Mesenchymal stem cell (in vitro differentiated cells and primary cell): Measurements from ENCODE around the gene PCSK7.
"Not testable (repeated sequence)": the region's sequence is repeated elsewhere in the genome, so short reads cannot be mapped to it uniquely, and the experiment has no call there.

Experiments used
- DNase-seq: peaks from one replicate; pipeline ENCODE4 v3.0.0-alpha.2; 2013
- H2AFZ ChIP-seq: one replicate; pipeline ENCODE4 v1.6.1; 2013; ENCODE audit warnings: low read depth, mild to moderate bottlenecking, control low read depth, inconsistent platforms, low read length, moderate library complexity
- H2AK5ac ChIP-seq: 2 replicates; pipeline ENCODE4 v1.6.1; 2013; ENCODE audit warnings: low read length, moderate library complexity, mild to moderate bottlenecking, inconsistent platforms; ENCODE audit not compliant: severe bottlenecking
- H2BK120ac ChIP-seq: one replicate; pipeline ENCODE4 v1.6.1; 2013; ENCODE audit warnings: low read depth, mild to moderate bottlenecking, inconsistent platforms, low read length, moderate library complexity
- H2BK12ac ChIP-seq, 2 experiments: one replicate each; pipeline ENCODE4 v1.6.1; 2013; ENCODE audit warnings: inconsistent platforms in 2 of 2, low read length in 2 of 2, mild to moderate bottlenecking in 2 of 2, moderate library complexity in 2 of 2, control low read depth in 1 of 2
- H2BK15ac ChIP-seq: one replicate; pipeline ENCODE4 v1.6.1; 2013; ENCODE audit warnings: mild to moderate bottlenecking, low read depth, inconsistent platforms; ENCODE audit not compliant: poor library complexity, severe bottlenecking
- H2BK5ac ChIP-seq: 2 replicates; pipeline ENCODE4 v1.6.1; 2013; ENCODE audit warnings: low read depth, mild to moderate bottlenecking, low read length, control low read depth, inconsistent platforms; ENCODE audit not compliant: poor library complexity, severe bottlenecking
- H3K14ac ChIP-seq, 2 experiments: one replicate each; pipeline ENCODE4 v1.6.1; 2013; ENCODE audit warnings: inconsistent platforms in 2 of 2, low read length in 2 of 2, control low read depth in 1 of 2, mild to moderate bottlenecking in 1 of 2, moderate library complexity in 1 of 2
- H3K18ac ChIP-seq, 2 experiments: one replicate each; pipeline ENCODE4 v1.6.1; 2013; ENCODE audit warnings: inconsistent platforms in 2 of 2, low read length in 2 of 2, control low read depth in 1 of 2, low read depth in 1 of 2, mild to moderate bottlenecking in 1 of 2
- H3K23ac ChIP-seq, 2 experiments: one replicate each; pipeline ENCODE4 v1.6.1; 2013; ENCODE audit warnings: inconsistent platforms in 2 of 2, low read length in 2 of 2, mild to moderate bottlenecking in 2 of 2, moderate library complexity in 2 of 2, control low read depth in 1 of 2
- H3K27ac ChIP-seq: 2 replicates; pipeline ENCODE4 v1.5.1; 2013; ENCODE audit warnings: mild to moderate bottlenecking, moderate library complexity, low read length, control low read depth, inconsistent platforms; ENCODE audit not compliant: poor library complexity, severe bottlenecking
- H3K27me3 ChIP-seq, 2 experiments: 2 replicates each; pipeline versions ENCODE4 v1.6.1 to v1.7.0; 2013; ENCODE audit warnings: low read length in 2 of 2, mild to moderate bottlenecking in 2 of 2, moderate library complexity in 2 of 2, control low read depth in 1 of 2, inconsistent platforms in 1 of 2; ENCODE audit not compliant: control insufficient read depth in 1 of 2, insufficient read depth in 1 of 2
- H3K36me3 ChIP-seq, 2 experiments: 2 replicates each; pipeline versions ENCODE4 v1.6.1 to v1.7.0; 2013; ENCODE audit warnings: low read length in 2 of 2, control low read depth in 1 of 2, inconsistent platforms in 1 of 2, low read depth in 1 of 2, mild to moderate bottlenecking in 1 of 2; ENCODE audit not compliant: insufficient read depth in 2 of 2, control insufficient read depth in 1 of 2
- H3K4ac ChIP-seq, 2 experiments: one replicate each; pipeline ENCODE4 v1.6.1; 2013; ENCODE audit warnings: inconsistent platforms in 2 of 2, low read length in 2 of 2, mild to moderate bottlenecking in 2 of 2, moderate library complexity in 2 of 2, control low read depth in 1 of 2, low read depth in 1 of 2
- H3K4me1 ChIP-seq: 2 replicates; pipeline ENCODE4 v1.6.1; 2013; ENCODE audit warnings: low read depth, low read length, control low read depth; ENCODE audit not compliant: control insufficient read depth, insufficient read depth
- H3K4me2 ChIP-seq: 2 replicates; pipeline ENCODE4 v1.6.1; 2013; ENCODE audit warnings: low read length, mild to moderate bottlenecking, inconsistent platforms; ENCODE audit not compliant: poor library complexity, severe bottlenecking
- H3K4me3 ChIP-seq, 2 experiments: 2 replicates each; pipeline versions ENCODE4 v1.5.1 to v1.7.0; 2013; ENCODE audit warnings: low read length in 2 of 2, mild to moderate bottlenecking in 2 of 2, control low read depth in 1 of 2, low read depth in 1 of 2; ENCODE audit not compliant: insufficient read depth in 1 of 2
- H3K79me1 ChIP-seq: replicated peaks from 2 replicates; pipeline ENCODE4 v1.6.1; 2013; ENCODE audit warnings: mild to moderate bottlenecking, control low read depth, low read length, inconsistent platforms; ENCODE audit not compliant: poor library complexity, severe bottlenecking
- H3K9ac ChIP-seq: 2 replicates; pipeline ENCODE4 v1.7.0; 2013; ENCODE audit warnings: mild to moderate bottlenecking, low read length, moderate library complexity
- H3K9me3 ChIP-seq: 2 replicates; pipeline ENCODE4 v1.7.0; 2013; ENCODE audit warnings: mild to moderate bottlenecking, low read length; ENCODE audit not compliant: control insufficient read depth
- H4K8ac ChIP-seq: one replicate; pipeline ENCODE4 v1.6.1; 2013; ENCODE audit warnings: inconsistent platforms, mild to moderate bottlenecking, low read length, moderate library complexity
- H4K91ac ChIP-seq: one replicate; pipeline ENCODE4 v1.6.1; 2013; ENCODE audit warnings: mild to moderate bottlenecking, low read length, inconsistent platforms
- WGBS: methylation state at CpG from one replicate; pipeline ENCODE4 v1.1.7; 2013; ENCODE audit warnings: mixed read lengths; 5-methylcytosine and 5-hydroxymethylcytosine counted together

Gene PCSK7

DNA sequence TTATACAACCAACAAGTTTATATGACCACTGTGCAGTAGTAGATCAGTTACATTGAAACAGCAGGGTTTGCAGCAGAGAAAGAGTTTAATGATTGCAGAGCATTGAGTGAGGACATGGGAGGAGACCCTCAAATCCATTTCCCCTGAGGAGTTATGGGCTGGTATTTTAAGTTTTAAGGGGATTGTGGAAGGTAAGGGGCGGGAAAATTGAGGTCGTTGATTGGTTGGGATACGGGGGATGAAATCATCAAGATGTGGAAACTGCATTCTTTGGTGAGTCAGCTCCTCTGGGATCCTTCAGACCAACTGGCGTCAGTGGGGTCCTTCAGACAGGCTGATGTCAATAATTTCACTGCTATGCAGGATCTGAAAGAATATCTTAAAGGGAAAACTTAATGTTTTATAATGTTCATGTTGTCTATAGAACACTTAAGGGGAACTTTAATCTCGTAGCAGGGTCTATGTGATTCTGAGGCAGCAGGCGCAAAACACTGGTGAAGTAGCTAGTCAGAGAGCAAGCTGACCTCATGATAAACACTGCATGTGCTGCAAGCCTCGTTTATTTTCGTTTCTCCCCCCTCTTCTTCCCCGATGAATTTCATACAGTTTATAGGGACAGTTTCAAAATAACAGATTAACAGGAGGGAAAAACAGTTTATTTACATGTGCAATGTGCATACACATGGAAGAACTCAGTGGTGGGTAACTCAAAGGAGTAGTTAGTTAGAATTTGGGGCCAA, 41.8 kb upstream of the PCSK7 start:
- Histone ChIP-seq H2AFZ (no peak overlapping the region), H3K14ac (no peak overlapping the region), H2AK5ac (no peak overlapping the region), H4K91ac (no peak overlapping the region), H3K9me3 (no peaks in the 10 kb centered on the region), H3K4me2 (no peak overlapping the region), H2BK5ac (no peak overlapping the region), H4K8ac (no peak overlapping the region), H3K4me3 (no peak overlapping the region), H3K27ac (peak overlapping the region; percentile 51), H3K18ac (peak overlapping the region in 1 of 2 experiments; percentile 30), H3K4me1 (no peaks in the 10 kb centered on the region), H3K27me3 (no peaks in the 10 kb centered on the region), H3K79me1 (peaks cover 12% of the 10 kb centered on the region), H2BK15ac (no peak overlapping the region), H3K23ac (no peak overlapping the region), H2BK120ac (no peak overlapping the region), H3K9ac (no peak overlapping the region), H3K4ac (no peak overlapping the region), H2BK12ac (no peak overlapping the region), H3K36me3 (peaks cover 9 to 12% of the 10 kb centered on the region in 2 experiments)
- DNase-seq, result peak; percentile 92
- 15% methylated on average over 6 of the region's 9 CpGs for WGBS

DNA sequence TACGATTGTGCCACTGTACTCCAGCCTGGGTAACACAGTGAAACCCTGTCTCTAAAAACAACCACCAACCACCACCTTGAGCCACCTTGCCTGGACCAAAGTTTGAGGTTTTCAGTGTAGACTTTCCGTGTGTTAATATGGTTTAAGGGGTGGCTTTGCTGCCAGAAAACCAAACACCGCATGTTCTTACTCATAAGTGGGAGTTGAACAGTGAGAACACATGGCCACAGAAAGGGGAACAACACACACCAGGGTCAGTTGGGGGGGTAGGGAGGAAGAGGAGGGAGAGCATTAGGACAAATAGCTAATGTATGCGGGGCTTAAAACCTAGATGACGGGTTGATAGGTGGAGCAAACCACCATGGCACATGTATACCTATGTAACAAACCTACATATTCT, 40.3 kb upstream of the PCSK7 start:
- H3K9me3 ChIP-seq, H3K23ac ChIP-seq, H3K18ac ChIP-seq, H3K79me1 ChIP-seq, H3K4me3 ChIP-seq, H2AFZ ChIP-seq, H3K9ac ChIP-seq, H2AK5ac ChIP-seq, H3K14ac ChIP-seq, H2BK15ac ChIP-seq, H4K91ac ChIP-seq, H4K8ac ChIP-seq, H3K27me3 ChIP-seq, H3K4me1 ChIP-seq, H3K4me2 ChIP-seq, DNase-seq, H2BK12ac ChIP-seq, H2BK5ac ChIP-seq, H3K27ac ChIP-seq, H3K4ac ChIP-seq, H2BK120ac ChIP-seq: not testable (repeated sequence)
- WGBS, result 97% methylated on average over 2 of the region's 5 CpGs
- H3K36me3 ChIP-seq, result peaks cover 9 to 19% of the 10 kb centered on the region in 2 experiments

DNA sequence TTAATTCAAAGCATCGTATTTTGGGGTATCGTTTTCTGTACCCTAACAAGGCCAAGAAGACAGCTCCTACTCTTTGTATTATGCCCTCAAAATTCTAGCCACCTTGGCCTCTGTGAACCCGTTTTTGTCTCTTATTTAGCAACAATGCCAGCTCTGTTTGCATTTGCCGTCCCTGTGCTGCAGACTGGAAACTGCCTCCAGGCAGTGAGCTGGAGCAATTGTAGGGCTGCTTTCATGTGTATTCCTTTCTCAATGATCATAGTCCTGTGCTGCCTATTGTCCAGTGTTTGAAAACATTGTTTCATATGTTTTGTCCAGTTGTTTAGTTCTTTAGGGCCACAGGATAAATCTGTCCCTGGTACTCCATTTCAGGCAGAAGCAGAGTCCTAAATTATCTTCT, 39.3 kb upstream of the PCSK7 start:
- Histone ChIP-seq H2BK120ac (no peak overlapping the region), H3K14ac (no peak overlapping the region), H3K9ac (no peak overlapping the region), H3K79me1 (peaks cover 13% of the 10 kb centered on the region), H2AFZ (no peak overlapping the region), H4K91ac (no peak overlapping the region), H2BK12ac (no peak overlapping the region), H3K4me3 (no peak overlapping the region), H3K4ac (no peak overlapping the region), H2BK15ac (no peak overlapping the region), H3K4me2 (no peak overlapping the region), H3K27me3 (no peaks in the 10 kb centered on the region), H3K4me1 (no peaks in the 10 kb centered on the region), H2AK5ac (no peak overlapping the region), H2BK5ac (no peak overlapping the region), H3K36me3 (peaks cover 12 to 23% of the 10 kb centered on the region in 2 experiments), H3K27ac (no peak overlapping the region), H3K9me3 (no peaks in the 10 kb centered on the region), H3K23ac (no peak overlapping the region), H4K8ac (no peak overlapping the region), H3K18ac (no peak overlapping the region)
- WGBS, result 96% methylated on average over 4 of the region's 4 CpGs
- no peak for DNase-seq

DNA sequence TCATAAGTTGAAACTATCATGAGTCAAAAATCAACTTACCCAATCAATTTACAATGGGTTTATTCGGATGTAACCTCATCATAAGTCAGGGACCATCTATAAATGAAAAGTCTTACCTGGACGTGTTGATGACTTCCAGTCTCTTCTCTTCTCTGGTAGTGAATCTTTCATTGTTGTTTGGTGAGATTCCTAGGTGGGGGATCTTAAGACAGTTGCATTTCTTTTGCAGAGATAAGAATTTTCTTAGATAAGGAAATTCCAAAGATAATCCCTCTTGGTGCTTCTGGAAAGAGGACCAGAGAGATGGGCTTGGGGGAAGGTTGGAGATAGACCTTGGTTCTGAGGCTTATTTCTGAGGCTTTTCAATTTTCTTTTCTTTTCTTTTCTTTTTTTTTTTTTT, 38.0 kb upstream of the PCSK7 start:
- H3K4me2 ChIP-seq, result no peak overlapping the region
- H2AFZ ChIP-seq, result no peak overlapping the region
- H3K4me1 ChIP-seq, result no peaks in the 10 kb centered on the region
- H2BK15ac ChIP-seq, result no peak overlapping the region
- H4K8ac ChIP-seq, result no peak overlapping the region
- 77% methylated on average over 2 of the region's 2 CpGs for WGBS
- H3K36me3 ChIP-seq, result peaks cover 12 to 19% of the 10 kb centered on the region in 2 experiments
- no peak overlapping the region for H2AK5ac ChIP-seq
- no peak for DNase-seq
- peaks cover 13% of the 10 kb centered on the region for H3K79me1 ChIP-seq
- H3K4ac ChIP-seq, result no peak overlapping the region
- H3K4me3 ChIP-seq, result no peak overlapping the region
- no peak overlapping the region for H2BK5ac ChIP-seq
- no peak overlapping the region for H3K18ac ChIP-seq
- H2BK12ac ChIP-seq, result no peak overlapping the region
- no peaks in the 10 kb centered on the region for H3K9me3 ChIP-seq
- H4K91ac ChIP-seq, result no peak overlapping the region
- no peaks in the 10 kb centered on the region for H3K27me3 ChIP-seq
- no peak overlapping the region for H3K14ac ChIP-seq
- H3K9ac ChIP-seq, result no peak overlapping the region
- H3K23ac ChIP-seq, result no peak overlapping the region
- no peak overlapping the region for H2BK120ac ChIP-seq
- no peak overlapping the region for H3K27ac ChIP-seq
